ENCODE data around the gene RIMBP2.

- peak; percentile 49 for TF ChIP-seq CTCF (IDR thresholded peaks at IDR 0.05; ENCODE audit: low read length)
- no peak for TF ChIP-seq EZH2phosphoT487 (IDR thresholded peaks at IDR 0.05; ENCODE audit: low read length)
- TF ChIP-seq EZH2 (optimal IDR thresholded peaks at IDR 0.05; ENCODE audit: low read depth, low read length) = no peak
Measured at GRCh38 chr12:130761537-130762318, 45.6 kb upstream of the RIMBP2 start.
